ENCODE data around the gene RNF20. TPM values are rescaled to one million over a fixed set of nuclear protein-coding genes. Genes with fewer than 3 reads are reported as not detected.

The RNF20 gene
- total and polyA plus RNA-seq, 2 donors (not counting 1 experiment from before 2014, with no cell fraction given), result 5.7 to 56.4 TPM

GRCh38 chr9:101486693-101487442, 46.8 kb upstream of the RNF20 start:
- H3K27me3 Mint-ChIP-seq, result peaks cover 61% of the 10 kb centered on the region
- WGBS (ENCODE audit: insufficient coverage), result 5% methylated on average over 50 of the region's 53 CpGs
- CTCF ChIA-PET, result no interaction called here

More at GRCh38 chr9:101486693-101487442, 46.8 kb upstream of the RNF20 start:
- H3K27ac Mint-ChIP-seq, result no peak overlapping the region
- intact Hi-C loops (cut with micrococcal nuclease), result no loop called here
- peaks cover 0 to 9% (median 1%) of the 10 kb centered on the region in 3 donors for H3K9me3 ChIP-seq (ENCODE audit: control extremely low read depth in 1 of 3, control insufficient read depth in 2 of 3, insufficient read depth in 1 of 3, low read length in 2 of 3)
- H3K27ac ChIP-seq (ENCODE audit: low read length in 2 of 2), result no peak overlapping the region
- H3K4me2 ChIP-seq (replicated peaks; ENCODE audit: low read depth, low read length, poor library complexity, severe bottlenecking), result peak overlapping the region; percentile 33
- no peak overlapping the region for H2AFZ ChIP-seq (ENCODE audit: insufficient read depth, low read depth, low read length, poor library complexity, severe bottlenecking)
- H3K27me3 ChIP-seq (replicated peaks in 1 of 4; ENCODE audit: control extremely low read depth in 1 of 4, control insufficient read depth in 3 of 4, insufficient read depth in 4 of 4, low read length in 3 of 4), result peaks cover 0 to 24% (median 19%) of the 10 kb centered on the region in 4 experiments
- H3K4me1 Mint-ChIP-seq, result peaks cover 7% of the 10 kb centered on the region
- no peaks in the 10 kb centered on the region for H3K36me3 ChIP-seq (replicated peaks in 1 of 2; ENCODE audit: control extremely low read depth in 1 of 2, control insufficient read depth in 1 of 2, extremely low read depth in 1 of 2, insufficient read depth in 2 of 2, low read length in 1 of 2)
- POLR2A ChIA-PET, result no interaction called here
- no peak overlapping the region for H3K4me3 ChIP-seq (ENCODE audit: control extremely low read depth in 1 of 5, extremely low read depth in 1 of 5, insufficient read depth in 1 of 5, low read depth in 2 of 5, low read length in 4 of 5)
- no peak overlapping the region for H3K4me3 Mint-ChIP-seq
- DNase-seq (peak; percentile 3), ATAC-seq (ENCODE audit: low read depth) (no peak)
- H3K4me1 ChIP-seq (ENCODE audit: control insufficient read depth in 2 of 2, insufficient read depth in 2 of 2, low read length in 2 of 2), result peaks cover 2 to 10% of the 10 kb centered on the region in 2 donors
- no peaks in the 10 kb centered on the region for H3K9me3 Mint-ChIP-seq (ENCODE audit: insufficient read depth)
- TF ChIP-seq CTCF (IDR thresholded peaks at IDR 0.05) (no peak), EZH2 (IDR thresholded peaks at IDR 0.05; ENCODE audit: borderline replicate concordance, insufficient read depth, low read depth, low read length, poor library complexity, severe bottlenecking) (no peak)
- no peak overlapping the region for H3K9ac ChIP-seq (ENCODE audit: low read length)
- no peaks in the 10 kb centered on the region for H4K20me1 ChIP-seq (ENCODE audit: control insufficient read depth, insufficient read depth, low read length, poor library complexity, severe bottlenecking)
- H3K79me2 ChIP-seq (ENCODE audit: control insufficient read depth, insufficient read depth, low read length), result no peaks in the 10 kb centered on the region
